ENCODE measurements around the gene ASB4.

The ASB4 gene

GRCh38 chr7:95527033-95527775, 41.5 kb downstream of the ASB4 start:
- peak; percentile 72 to 75 for DNase-seq (ENCODE audit: low read depth in 2 of 2)
- TF ChIP-seq, protein P1, sequence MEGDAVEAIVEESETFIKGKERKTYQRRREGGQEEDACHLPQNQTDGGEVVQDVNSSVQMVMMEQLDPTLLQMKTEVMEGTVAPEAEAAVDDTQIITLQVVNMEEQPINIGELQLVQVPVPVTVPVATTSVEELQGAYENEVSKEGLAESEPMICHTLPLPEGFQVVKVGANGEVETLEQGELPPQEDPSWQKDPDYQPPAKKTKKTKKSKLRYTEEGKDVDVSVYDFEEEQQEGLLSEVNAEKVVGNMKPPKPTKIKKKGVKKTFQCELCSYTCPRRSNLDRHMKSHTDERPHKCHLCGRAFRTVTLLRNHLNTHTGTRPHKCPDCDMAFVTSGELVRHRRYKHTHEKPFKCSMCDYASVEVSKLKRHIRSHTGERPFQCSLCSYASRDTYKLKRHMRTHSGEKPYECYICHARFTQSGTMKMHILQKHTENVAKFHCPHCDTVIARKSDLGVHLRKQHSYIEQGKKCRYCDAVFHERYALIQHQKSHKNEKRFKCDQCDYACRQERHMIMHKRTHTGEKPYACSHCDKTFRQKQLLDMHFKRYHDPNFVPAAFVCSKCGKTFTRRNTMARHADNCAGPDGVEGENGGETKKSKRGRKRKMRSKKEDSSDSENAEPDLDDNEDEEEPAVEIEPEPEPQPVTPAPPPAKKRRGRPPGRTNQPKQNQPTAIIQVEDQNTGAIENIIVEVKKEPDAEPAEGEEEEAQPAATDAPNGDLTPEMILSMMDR (IDR thresholded peaks at IDR 0.05; ENCODE audit: low read depth, low read length), result peak; percentile 92

DNA sequence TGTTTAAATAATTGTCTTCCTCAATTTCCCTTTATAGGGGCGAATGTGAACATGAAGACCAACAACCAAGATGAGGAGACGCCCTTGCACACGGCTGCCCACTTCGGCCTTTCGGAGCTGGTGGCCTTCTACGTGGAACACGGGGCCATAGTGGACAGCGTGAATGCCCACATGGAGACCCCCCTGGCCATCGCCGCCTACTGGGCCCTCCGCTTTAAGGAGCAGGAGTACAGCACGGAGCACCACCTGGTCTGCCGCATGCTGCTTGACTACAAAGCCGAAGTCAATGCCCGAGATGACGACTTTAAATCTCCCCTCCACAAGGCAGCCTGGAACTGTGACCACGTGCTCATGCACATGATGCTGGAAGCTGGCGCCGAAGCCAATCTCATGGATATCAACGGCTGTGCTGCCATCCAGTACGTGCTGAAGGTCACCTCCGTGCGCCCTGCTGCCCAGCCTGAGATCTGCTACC, 42.1 kb downstream of the ASB4 start:
- no peak overlapping the region for H3K4me3 ChIP-seq (replicated peaks in 1 of 2; ENCODE audit: low read depth in 2 of 2, low read length in 2 of 2)
- TF ChIP-seq, protein P1 (IDR thresholded peaks at IDR 0.05; ENCODE audit: low read depth, low read length), result no peak
- no peak for DNase-seq (ENCODE audit: low read depth in 2 of 2)

More at GRCh38 chr7:95527033-95527775, 41.5 kb downstream of the ASB4 start:
- no peak overlapping the region for H3K4me3 ChIP-seq (replicated peaks in 1 of 2; ENCODE audit: low read depth in 2 of 2, low read length in 2 of 2)

GRCh38 chr7:95529701-95530100, 44.0 kb downstream of the ASB4 start:
- no peak for DNase-seq (ENCODE audit: low read depth in 2 of 2)
- no peak overlapping the region for H3K4me3 ChIP-seq (replicated peaks in 1 of 2; ENCODE audit: low read depth in 2 of 2, low read length in 2 of 2)
- TF ChIP-seq, protein P1 (IDR thresholded peaks at IDR 0.05; ENCODE audit: low read depth, low read length), result no peak

- no peak overlapping the region for H3K4me3 ChIP-seq (replicated peaks in 1 of 2; ENCODE audit: low read depth in 2 of 2, low read length in 2 of 2)
- TF ChIP-seq, protein P1 (IDR thresholded peaks at IDR 0.05; ENCODE audit: low read depth, low read length), result no peak
- DNase-seq (ENCODE audit: low read depth in 2 of 2), result no peak
Measured at GRCh38 chr7:95530881-95531280, 45.1 kb downstream of the ASB4 start.

- TF ChIP-seq, protein P1 (IDR thresholded peaks at IDR 0.05; ENCODE audit: low read depth, low read length), result no peak
- DNase-seq (ENCODE audit: low read depth in 2 of 2), result peak in 1 of 2 donors; percentile 38
- no peak overlapping the region for H3K4me3 ChIP-seq (replicated peaks in 1 of 2; ENCODE audit: low read depth in 2 of 2, low read length in 2 of 2)
Measured at GRCh38 chr7:95531605-95532219, 46.0 kb downstream of the ASB4 start.

DNA sequence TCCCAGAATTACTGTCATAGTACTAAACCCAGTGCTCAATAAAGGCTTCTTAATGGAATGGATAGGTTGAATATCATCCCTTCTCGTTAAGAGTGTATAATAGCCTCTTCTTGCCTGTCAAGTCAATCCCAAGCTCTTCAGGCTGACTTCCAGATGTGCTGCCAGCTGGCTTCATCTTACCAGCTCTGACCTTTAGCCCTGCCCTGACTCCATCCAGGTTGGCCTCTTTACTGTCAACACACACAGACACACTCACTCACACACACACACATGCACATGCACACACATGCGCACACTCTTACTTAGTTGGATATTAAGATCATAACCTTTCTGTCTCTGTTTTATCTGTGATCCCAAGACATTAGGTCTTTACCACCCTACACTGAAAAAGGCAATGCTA, 49.1 kb downstream of the ASB4 start:
- H3K4me3 ChIP-seq (replicated peaks in 1 of 2; ENCODE audit: low read depth in 2 of 2, low read length in 2 of 2), result no peak overlapping the region
- DNase-seq (ENCODE audit: low read depth in 2 of 2), result no peak
- TF ChIP-seq, protein P1 (IDR thresholded peaks at IDR 0.05; ENCODE audit: low read depth, low read length), result no peak
